Neutrophil (primary cell): ENCODE results near the gene PHKA2.

Source experiments
- H3K27ac ChIP-seq: fragments of 200-600 bp; sonication (generic); 2 replicates; pipeline ENCODE4 v1.5.1; 2016; ENCODE audit warnings: mild to moderate bottlenecking, moderate library complexity
- H3K27me3 ChIP-seq: fragments of 200-600 bp; sonication (generic); 2 replicates; pipeline ENCODE4 v1.6.0; 2016; ENCODE audit warnings: mild to moderate bottlenecking
- H3K36me3 ChIP-seq: fragments of 200-600 bp; sonication (generic); 2 replicates; pipeline ENCODE4 v1.5.1; 2017
- H3K4me1 ChIP-seq, 2 experiments: fragments of 200-600 bp in 1 of 2; sonication (generic) in 1 of 2; 1 replicate in 1 of 2; 2 replicates in 1 of 2; pipeline versions ENCODE4 v1.5.1 to v1.6.1; 2013 to 2016; ENCODE audit warnings: low read depth in 1 of 2, low read length in 1 of 2, mild to moderate bottlenecking in 1 of 2, moderate library complexity in 1 of 2; ENCODE audit not compliant: control insufficient read depth in 1 of 2, insufficient read depth in 1 of 2
- H3K4me3 ChIP-seq, 2 experiments: fragments of 200-600 bp in 1 of 2; sonication (generic) in 1 of 2; 1 replicate in 1 of 2; 2 replicates in 1 of 2; pipeline ENCODE4 v1.5.1; 2013 to 2016; ENCODE audit warnings: low read depth in 1 of 2, low read length in 1 of 2, mild to moderate bottlenecking in 1 of 2, moderate library complexity in 1 of 2
- H3K9me3 ChIP-seq: fragments of 200-600 bp; sonication (generic); 2 replicates; pipeline ENCODE4 v1.5.1; 2016
- CTCF ChIP-seq: fragments of 200-600 bp; sonication (generic); IDR thresholded peaks from 2 replicates; pipeline ENCODE4 v1.5.1; 2016; ENCODE audit warnings: antibody characterized with exemption

PHKA2 gene

GRCh38 chrX:18949291-18949943 lies 34.5 kb downstream of the PHKA2 start:
- peaks cover 0 to under 1% of the 10 kb centered on the region in 2 experiments for H3K4me1 ChIP-seq

GRCh38 chrX:18946611-18947010 lies 37.3 kb downstream of the PHKA2 start:
- H3K27ac ChIP-seq: no peak overlapping the region
- no peak overlapping the region for H3K4me3 ChIP-seq
- no peaks in the 10 kb centered on the region for H3K27me3 ChIP-seq
- no peak for TF ChIP-seq CTCF
- peaks cover 22% of the 10 kb centered on the region for H3K36me3 ChIP-seq
- H3K4me1 ChIP-seq: no peaks in the 10 kb centered on the region
- no peaks in the 10 kb centered on the region for H3K9me3 ChIP-seq

More at GRCh38 chrX:18949291-18949943, 34.5 kb downstream of the PHKA2 start:
- H3K4me3 ChIP-seq: no peak overlapping the region
- no peak overlapping the region for H3K27ac ChIP-seq
- no peaks in the 10 kb centered on the region for H3K9me3 ChIP-seq
- no peaks in the 10 kb centered on the region for H3K27me3 ChIP-seq
- no peak for TF ChIP-seq CTCF
- peaks cover 7% of the 10 kb centered on the region for H3K36me3 ChIP-seq

GRCh38 chrX:18946157-18946556 lies 37.8 kb downstream of the PHKA2 start:
- H3K27ac ChIP-seq: no peak overlapping the region
- no peaks in the 10 kb centered on the region for H3K27me3 ChIP-seq
- H3K9me3 ChIP-seq: no peaks in the 10 kb centered on the region
- peaks cover 26% of the 10 kb centered on the region for H3K36me3 ChIP-seq
- TF ChIP-seq CTCF: no peak
- no peaks in the 10 kb centered on the region for H3K4me1 ChIP-seq
- no peak overlapping the region for H3K4me3 ChIP-seq

- TF ChIP-seq CTCF: no peak
- Histone ChIP-seq H3K36me3 (peaks cover 33% of the 10 kb centered on the region), H3K27ac (no peak overlapping the region), H3K4me1 (no peaks in the 10 kb centered on the region), H3K4me3 (no peak overlapping the region), H3K27me3 (no peaks in the 10 kb centered on the region), H3K9me3 (no peaks in the 10 kb centered on the region)
Observed at GRCh38 chrX:18945483-18945882, 38.4 kb downstream of the PHKA2 start.

GRCh38 chrX:18944482-18944881 lies 39.4 kb downstream of the PHKA2 start:
- Histone ChIP-seq H3K4me1 (no peaks in the 10 kb centered on the region), H3K4me3 (no peak overlapping the region), H3K27me3 (no peaks in the 10 kb centered on the region), H3K27ac (no peak overlapping the region), H3K9me3 (no peaks in the 10 kb centered on the region), H3K36me3 (peaks cover 38% of the 10 kb centered on the region)
- TF ChIP-seq CTCF: no peak
